Measurements from ENCODE around the gene OOSP1.

- no peak for TF ChIP-seq CTCF (IDR thresholded peaks at IDR 0.05; ENCODE audit: borderline replicate concordance, extremely low read depth, low read length, poor library complexity, severe bottlenecking)
- TF ChIP-seq EZH2 (IDR thresholded peaks at IDR 0.05; ENCODE audit: borderline replicate concordance, low read depth, low read length, severe bottlenecking): no peak
Measured at GRCh38 chr11:59963733-59964132, 25.5 kb downstream of the OOSP1 start, which contains the start of gene OOSP4A.
